Measurements from ENCODE around the gene ADSS1. TPM values are rescaled to one million over a fixed set of nuclear protein-coding genes. Genes with fewer than 3 reads are reported as not detected.

The ADSS1 gene
- total RNA-seq, 1 donor from 2014 or later, result 16.9 TPM

DNA sequence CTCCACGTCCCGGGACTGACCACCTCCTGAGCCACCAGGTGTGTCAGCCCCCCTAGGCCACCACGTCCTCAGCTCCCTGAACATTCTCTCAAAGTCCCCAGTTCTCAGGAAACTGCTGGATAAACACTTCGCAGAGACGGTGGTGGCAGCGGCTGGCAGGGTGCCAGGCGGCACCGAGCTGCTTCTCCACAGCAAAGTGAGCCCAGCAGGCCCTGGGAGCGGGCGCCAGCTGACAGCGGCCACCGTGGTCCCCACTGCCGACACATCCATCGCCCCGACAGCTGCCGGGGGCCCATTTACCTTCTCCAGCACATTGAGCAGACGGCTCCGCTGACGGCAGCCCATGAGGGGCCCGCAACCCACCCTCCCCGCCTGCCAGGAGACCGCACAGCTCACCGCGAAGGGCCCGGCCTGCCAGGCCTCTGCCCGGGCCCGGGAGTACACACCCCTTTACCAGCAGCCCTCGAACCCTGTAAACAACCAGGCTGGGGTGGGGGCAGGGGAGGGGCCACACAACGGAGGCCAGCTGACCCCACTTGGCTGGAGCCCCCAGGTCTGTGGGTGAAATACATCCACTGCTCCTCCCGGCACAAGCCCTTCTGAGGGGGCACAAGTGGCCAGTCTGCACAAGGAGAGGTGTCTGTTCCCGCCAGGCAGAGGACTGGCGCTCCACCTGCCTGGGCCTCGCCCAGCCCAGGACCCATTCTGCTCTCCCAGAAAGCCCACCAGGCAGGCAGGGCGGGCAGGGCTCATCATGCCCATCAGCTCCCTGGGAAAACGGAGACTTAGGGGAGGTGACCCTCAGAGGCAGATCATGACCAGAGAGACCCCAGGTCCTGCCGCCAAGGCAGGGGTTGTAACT lies 61.0 kb downstream of the ADSS1 start:
- DNase-seq, result no peak

DNA sequence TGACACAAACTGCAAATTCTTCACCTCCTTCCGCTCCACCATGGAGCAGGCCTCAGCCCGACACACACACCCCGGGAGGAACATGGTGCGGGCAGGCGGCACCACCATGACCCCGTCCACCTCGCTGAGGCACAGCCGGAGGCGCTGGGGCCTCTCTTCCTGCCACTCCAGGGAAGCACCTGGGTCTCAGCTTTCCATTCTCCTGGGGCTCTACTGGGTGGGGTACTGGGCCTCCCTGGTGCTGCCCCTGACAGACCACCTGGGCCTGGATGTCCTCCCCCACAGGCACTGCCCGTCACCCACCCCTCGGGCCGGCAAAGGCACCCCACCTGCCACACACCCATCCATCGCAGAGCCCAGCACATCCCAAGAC lies 61.7 kb downstream of the ADSS1 start:
- DNase-seq, result no peak

DNA sequence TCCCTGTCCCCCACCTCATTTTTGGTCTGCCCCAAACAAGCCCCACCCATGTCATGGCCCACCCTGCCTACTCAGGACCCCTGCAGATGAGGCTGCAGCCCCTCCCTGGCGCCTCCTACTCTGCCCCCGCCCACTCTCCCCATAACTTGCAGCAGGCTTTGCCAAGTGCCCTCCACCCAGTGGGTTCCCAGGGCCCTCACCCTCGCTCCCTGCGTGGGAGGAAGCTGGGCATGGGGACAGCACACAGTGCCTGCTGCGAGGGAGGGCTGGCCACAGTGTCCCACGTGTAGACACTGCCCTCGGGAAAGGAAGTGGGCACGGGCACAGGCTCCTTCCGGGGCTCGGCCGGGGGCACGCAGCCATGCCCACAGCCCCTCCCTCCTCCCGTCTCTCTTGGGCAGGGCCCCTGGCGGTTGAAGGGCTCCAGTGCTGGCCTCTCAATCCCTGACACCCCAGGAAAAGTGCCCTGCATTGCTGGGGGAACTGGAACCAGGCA lies 62.1 kb downstream of the ADSS1 start:
- DNase-seq, result no peak

DNA sequence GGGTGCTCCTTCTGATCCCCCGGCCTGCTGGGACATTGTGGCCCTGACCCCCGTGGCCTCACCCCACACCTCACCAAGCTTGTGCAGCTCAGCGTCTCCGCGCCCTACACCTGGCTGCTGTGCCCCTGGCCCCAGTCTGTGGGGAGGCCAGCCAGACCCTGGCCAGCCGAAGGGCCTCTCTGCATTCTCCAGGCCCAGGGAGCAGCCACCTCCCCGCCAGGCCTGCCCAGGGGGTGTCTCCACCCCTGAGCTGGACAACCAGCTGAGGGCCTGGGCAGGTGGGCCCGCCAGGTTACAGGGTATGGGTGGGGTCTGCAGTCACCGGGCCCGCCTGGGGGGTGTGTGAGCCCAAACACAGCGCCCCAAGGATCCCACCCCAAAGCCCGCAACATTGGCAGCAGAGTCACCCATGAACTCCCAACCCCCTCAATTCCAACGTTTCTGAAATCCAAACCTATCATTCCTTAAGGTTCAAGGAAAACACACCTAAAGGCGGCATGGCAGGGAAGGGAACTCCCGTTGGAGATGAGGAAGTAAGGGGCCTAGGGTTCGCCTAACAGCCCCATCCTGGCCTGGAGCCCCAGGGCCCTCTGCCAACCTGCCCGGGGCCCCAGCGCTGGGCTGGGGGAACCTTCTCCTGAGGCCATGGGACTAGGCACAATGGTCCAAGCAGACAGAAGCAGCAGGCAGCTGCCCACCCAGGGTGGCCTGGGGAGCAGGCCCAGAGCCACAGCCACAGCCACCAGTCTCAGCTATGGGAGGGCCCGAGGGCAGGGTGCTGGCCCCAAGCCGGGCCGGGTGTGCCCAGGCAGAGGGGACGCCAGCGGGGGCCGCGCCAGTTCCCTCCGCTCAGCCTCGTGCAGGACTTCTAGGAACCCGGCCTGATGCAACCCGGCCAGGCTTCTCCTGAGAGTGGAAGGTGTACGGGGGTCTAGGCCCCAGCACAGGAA lies 63.0 kb downstream of the ADSS1 start:
- no peak for DNase-seq

DNA sequence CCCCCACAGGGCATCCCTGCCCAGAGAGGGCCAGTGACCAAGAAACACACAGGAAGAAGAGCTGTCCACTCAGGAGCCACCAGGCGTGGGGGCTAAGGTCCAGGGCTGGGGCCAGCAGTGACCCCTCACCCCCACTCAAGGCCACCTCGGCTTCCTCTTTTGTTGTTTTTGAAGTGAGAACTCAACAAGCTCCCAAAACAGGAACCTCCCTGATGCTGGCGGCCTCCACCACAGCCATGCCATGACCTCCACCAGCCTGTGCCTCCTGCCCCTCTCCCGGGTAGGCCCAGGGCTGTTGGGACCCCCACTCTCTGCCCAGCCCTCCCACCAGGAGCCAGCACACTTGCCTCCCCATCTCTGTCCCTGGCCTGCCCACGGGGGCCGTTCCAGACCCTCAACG lies 63.7 kb downstream of the ADSS1 start:
- DNase-seq, result no peak

DNA sequence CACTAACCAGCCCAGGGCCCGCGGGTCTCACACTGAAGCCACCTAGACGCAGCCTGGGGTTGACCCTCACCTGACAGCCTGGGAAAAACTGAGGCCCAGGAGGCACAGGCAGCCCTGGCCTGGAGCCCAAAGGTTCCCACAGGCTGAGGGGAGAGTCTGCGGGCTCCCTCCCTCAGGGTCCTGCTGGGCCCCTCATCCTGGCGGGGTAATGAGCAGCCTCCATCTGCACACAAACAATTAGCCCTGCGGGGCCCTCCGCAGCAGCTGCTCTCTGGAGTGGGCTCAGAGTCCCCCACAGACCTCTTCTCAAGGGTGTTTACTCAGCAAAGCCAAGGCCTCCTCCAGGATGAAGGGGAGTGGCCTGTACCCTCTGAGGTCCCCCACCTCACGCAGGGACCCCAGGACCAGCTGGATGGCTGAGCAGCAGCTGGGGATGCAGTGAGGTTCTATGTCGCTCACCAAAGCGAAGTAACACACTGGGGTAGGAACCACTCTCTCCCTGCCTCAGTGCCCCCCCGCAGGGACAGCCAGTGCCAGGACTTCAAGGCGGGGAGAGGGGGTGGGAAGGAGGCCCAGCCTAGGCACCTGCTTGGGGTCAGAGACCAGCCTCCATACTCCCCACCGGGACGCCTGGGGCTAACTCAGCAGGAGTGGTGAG lies 64.3 kb downstream of the ADSS1 start:
- DNase-seq, result no peak

DNA sequence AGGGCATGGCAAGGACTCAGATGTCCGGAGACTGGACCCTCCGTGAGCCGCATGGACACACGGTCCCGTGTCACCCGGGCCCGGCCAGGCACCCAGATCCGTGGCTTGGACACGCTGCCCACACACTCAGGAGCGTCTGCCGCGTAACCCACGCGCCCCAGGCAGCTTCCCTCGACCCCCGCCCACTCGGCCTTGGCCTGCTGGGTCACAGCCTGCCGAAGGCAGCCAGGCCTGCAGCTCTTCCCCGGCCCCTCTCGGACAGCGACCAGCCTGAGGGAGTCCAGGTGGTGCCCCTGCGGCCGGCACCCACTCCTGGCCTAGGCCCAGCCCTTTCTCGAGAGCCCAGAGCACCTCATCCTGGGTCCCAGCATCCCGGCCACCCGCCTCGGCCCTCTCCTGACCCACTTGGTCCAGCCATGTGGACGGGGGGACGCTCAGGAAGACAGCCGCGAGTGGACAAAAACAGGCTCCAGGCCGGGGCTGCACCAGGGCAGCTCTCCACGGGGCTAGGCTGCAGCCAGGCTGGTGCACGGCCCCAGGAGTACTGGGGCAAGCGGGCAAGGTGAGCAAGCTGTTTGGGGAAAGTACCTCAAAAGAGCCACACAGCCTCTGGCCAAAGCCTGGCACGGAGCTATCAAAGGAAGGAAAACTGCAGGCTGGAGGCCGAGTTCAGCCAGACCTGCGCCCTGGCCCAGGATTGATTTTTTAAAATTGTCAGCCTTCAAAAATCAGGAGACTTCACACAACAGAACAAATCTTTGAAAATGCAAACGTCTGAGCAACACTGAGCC lies 65.0 kb downstream of the ADSS1 start:
- no peak for DNase-seq

DNA sequence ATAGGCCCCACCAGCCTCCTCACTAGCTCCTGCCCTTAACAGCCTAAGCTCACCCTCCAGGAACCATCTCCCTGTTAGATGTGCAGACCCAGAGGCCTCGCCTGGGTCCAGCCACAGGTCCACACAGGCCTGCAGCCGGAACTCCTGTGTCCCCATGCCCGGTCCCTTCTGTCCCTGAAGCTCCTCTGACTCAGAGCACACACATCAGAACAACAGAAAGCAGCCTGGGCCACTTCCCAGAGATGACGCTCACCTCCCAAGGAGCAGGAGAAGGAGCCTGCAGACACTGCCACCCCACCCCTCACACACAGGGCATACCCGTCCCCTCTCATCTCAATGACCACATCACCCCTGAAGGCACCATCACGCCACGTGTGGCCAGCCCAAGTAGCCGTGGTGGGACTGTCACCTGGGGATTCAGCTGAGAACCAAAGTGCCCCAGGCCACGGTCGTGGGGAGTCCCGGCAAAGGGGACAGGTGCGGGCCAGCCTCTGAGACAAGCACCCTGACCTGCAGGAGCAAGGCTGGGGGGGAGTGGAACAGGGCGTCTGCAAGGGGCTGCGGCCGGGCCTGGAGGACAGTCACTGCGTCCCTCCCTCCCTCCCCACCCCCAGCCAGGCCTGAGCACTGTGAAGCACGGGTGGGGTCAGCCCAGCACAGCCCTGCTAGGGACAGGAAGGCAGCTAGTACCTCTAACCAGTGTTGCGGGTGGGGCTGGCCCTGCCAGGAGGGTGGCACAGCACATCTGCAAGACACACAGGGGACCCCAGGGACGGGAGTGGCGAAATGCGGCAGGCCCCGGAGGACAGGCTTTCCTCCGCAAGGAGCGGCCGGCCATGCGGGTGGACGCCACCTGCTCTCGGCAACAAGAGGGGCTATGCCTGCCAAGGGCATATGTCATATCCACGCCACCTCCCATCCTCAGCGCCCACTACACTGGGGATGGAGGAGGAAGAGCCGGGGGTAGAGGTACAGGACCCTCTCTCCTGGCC lies 66.0 kb downstream of the ADSS1 start:
- no peak for DNase-seq

DNA sequence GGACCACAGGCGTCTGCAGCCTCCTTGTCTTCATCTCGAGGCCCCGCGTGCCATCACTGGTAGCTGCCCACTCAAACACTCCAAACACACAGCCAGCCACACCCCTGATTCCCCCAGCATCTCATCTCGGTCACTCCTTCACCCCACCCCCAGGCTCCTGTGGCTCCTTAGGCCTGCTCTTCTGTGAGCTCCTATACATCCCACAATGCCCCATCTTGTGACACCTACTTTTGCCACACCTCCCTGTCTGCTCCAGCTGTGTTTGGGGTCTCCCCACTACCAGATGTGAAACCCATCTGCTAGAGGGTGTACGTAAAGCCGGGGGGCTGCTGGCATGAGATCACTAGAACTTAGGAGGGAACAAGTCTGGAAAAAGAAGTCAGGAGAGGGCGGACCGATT lies 67.4 kb downstream of the ADSS1 start:
- DNase-seq, result no peak

DNA sequence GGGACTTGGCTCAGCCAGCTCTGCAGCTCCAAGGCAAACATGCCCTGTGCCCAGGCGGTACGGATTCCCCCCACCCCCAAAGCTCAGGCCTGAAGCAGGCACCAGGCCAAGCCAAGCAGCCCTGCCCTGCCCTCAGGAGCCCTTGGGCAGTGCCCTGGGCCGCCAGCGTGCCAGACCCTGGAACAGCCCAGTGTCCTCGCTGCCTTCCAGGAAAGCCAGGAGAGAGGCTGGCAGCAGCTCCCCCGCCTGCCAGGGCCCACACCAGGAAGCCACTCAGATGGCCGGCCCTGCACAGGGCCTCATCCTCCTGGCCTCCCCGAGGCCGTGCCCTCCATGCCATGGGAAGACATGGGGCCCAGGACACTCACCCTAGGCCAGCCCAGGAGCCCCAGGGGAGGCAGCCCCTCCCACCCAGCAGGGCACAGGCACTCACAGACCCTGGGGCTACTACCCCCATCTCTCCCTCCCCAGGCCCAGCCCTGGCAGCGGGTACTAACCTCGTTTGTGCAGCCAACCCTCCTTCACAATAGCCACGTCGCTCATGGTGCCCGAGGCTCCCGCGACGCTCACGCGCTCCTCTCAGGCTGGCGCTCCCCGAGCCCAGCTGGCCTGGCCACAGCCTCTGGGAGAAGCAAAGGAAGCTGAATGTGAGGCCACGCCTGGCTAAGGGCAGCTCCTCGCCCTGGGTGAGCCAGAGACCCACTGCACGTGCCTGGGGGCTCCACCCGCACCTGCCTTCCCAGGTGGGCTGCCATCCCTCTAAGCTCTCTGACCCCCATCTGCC lies 68.3 kb downstream of the ADSS1 start:
- DNase-seq, result no peak

DNA sequence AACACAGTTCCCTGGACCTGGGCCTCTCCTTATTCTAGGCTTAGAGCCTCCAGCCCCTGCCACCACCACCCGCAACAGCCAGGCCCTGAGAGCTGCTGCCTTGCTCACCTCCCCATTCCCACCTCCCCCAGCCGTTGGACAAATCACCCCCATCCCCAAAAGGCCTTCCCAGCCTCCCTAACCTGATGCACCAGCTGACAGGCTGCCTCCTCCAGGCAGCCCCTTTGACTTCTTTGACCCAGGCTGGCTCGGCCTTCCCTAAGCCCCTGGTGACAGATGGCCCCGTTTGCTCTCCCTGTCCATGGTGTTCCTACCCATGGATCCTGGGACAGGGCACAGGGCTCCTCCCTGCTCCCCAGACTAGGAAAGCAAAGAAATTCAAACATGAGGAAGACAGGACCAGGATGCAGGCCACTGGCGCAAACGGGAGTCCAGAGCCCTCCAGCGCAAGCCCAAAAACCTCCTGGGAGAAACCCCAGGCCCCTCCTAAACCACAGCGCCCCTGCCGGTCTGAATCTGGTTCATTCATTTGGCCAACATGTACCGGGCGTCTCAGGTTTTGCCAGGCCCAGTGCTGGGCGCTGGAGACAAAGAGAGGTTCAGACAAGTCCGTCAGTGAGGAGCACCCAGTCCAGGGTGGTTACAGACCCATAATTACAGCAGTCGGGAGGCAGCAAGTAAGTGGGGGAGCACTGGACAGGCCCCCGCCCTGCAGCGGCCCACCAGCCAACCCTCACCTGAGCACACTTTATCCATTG lies 69.1 kb downstream of the ADSS1 start:
- no peak for DNase-seq

DNA sequence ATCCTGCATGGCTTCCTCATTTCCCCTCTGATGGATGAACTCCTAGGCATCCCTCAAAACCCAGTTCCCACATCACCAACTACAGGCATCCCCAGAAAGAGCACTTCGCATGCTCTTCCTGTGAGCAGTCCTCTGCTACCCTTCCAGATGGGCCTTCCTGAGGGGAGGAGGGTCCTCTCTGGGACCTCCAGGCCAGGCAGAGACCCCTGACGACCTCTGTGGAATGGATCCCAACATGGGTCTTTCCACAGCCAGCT lies 69.6 kb downstream of the ADSS1 start:
- no peak for DNase-seq

DNA sequence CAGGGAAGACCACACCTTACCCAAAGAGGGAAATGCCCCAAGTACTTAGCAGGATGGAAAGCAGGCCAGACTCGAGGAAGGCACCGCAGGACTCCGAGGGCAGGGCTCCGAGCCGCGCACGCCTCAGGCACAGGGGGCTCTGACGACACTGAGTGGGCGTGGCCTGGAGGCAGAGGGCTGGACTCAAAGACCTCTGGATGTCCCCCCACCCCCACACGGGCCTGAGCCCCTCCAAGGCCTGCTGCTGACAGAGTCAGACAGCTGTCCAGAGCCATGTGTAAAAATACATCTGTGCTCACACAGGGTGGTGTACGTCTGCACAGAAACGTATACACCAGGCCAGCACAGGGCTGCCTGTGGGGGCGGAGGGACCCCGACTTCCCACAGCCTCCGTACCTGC lies 70.1 kb downstream of the ADSS1 start:
- DNase-seq, result peak; percentile 13

DNA sequence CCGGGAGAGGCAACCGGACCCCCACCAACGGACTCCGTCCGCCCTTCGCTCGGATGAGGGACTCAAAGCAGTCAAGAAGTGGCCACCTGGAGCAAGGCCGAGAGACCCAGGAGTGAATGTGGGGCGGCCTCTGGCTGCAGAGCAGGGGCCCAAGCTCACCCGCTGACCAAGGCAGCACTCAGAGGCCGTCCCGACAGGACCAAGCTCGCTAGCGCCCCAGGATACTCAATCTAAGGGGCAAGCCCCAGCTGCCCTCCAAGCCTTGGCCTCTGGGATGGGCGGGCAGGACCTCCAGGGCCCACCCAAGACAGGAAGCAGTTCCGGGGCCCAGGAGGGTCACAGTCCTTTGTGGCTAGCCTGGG lies 70.6 kb downstream of the ADSS1 start:
- no peak for DNase-seq

DNA sequence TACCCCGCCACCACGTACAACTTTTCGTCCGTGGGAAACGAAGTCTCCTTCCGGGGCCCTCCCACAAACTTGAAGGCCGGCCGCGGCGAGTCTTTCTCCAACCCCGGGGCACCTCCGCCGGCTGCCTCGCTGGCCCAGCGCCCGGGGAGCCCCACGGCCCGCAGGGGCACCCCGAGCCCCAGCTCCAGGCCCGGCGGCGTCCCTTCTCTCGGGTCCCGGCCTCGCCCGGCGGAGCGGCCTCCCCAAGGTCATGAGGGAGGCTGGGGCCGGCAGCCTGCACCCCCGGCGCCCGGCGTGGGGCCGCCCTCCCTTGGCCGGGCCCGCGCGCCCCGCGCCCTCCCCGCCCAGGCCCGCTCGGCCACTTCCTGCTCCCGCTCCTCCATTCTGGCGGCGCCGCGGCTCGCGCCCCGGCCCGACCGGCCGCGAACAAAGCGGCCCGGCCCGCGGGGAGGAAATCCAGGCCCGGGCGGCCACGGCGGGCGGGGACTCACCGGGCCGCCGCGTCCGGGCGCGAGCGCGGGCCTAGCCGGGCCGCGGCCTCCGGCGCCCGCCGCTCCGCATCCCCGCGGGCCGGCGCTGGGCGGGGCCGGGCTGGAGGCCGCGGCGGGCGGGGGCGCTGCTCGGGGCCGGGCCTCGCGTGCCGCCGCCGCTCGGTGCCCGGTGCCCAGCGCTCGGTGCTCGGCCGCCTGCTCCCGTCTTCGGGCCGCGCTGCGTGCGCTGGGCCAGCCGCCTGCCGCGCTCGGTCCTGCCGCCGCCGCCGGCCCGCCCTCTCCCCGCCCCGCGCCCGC lies 71.2 kb downstream of the ADSS1 start, which contains the start of gene AKT1:
AKT1 (minus strand) TSS at position 756 of the 788 bp plus-strand sequence. CDS start 3,105 bp downstream, outside the sequence.
- no peak for DNase-seq

DNA sequence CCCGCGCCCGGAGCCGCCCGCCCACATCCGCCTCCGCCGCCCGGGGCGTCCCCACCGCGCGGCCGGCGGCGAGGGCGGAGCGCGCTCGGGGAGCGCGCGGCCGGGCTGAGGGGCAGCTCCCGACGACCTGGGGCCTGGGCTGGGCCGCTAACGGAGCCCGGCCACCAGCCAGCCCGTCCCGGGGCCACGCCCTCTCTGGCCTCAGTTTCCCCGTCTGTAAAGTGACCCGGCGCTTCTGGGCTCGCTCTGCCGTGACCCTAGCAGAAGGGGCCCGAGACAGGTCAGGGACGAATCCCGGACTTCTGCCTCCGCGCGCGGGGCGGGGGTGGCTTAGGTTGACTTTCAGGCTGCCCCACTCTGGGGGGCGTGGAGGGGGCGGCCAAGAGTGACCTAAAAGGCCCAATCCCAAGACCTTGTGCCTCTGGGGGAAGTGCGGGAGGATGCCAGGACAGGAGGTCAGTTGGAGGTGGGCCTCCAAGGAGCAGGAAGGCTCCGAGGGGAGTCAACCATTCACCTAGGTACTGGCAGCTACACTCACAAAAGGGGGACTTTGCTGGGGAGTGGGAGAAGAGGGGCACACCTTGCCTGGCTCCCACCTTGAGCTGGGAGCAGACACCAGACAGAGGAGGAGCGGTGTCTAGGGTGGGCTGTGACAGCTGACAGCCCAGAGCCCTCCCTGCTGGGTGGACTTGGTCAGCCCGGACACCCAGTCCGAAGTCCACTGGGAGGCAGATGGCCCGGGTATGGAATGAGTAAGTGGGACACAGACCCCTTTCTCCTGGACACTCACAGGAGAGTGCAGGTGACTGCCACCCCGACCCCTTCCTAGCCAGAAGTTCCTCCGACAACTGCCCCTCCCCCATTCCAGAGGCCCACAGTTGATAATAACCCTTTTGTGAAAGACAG lies 72.0 kb downstream of the ADSS1 start:
- no peak for DNase-seq

DNA sequence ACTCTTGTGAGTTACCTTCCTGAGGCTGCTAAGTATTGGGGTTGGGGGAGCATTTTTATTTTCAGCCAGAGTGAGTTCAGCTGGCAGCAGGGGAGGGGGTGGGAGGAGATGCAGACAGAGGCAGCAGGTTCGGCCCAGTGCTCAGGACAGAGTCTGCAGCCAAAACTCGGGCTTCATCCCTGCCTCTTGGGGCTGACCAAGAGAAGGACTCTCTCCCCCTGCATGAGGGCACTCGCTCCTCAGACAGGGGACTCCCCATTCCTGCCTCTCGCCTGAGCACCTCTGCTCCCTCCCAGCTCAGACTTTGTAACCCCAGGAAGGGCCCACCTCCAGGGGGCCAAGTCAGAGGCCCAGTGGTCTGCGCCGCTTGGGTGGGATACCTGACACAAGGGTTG lies 72.7 kb downstream of the ADSS1 start:
- no peak for DNase-seq
